Keratinocyte (primary cell): ENCODE data around the gene TMEM167A. TPM values are rescaled to one million over a fixed set of nuclear protein-coding genes. Genes with fewer than 3 reads are reported as not detected.

ENCODE experiments used
- DNase-seq: peaks from one replicate; pipeline ENCODE4 v3.0.0-alpha.2; 2011; ENCODE audit warnings: low read depth, missing footprints, low spot score
- FAIRE-seq: peaks from 2 replicates; lab custom pipeline; 2011; peaks lifted over from hg19 to GRCh38; lab: Jason Lieb, UNC
- H2AFZ ChIP-seq: 2 replicates; pipeline ENCODE4 v1.6.0; 2012; ENCODE audit warnings: low read length, control low read depth, inconsistent platforms; ENCODE audit not compliant: control insufficient read depth
- H3K27ac ChIP-seq: 2 replicates; pipeline ENCODE4 v1.5.1; 2011; ENCODE audit warnings: low read length; ENCODE audit not compliant: control insufficient read depth, insufficient read depth
- H3K27me3 ChIP-seq: 3 replicates; pipeline ENCODE4 v1.6.0; 2011; ENCODE audit warnings: low read length; ENCODE audit not compliant: control insufficient read depth, insufficient read depth; ENCODE audit errors: extremely low read depth
- H3K36me3 ChIP-seq, 2 experiments: 2 replicates in 1 of 2; 3 replicates in 1 of 2; pipeline ENCODE4 v1.5.1; 2011; ENCODE audit warnings: low read length in 2 of 2, mild to moderate bottlenecking in 1 of 2; ENCODE audit not compliant: control insufficient read depth in 2 of 2, insufficient read depth in 2 of 2; ENCODE audit errors: extremely low read depth in 1 of 2
- H3K4me1 ChIP-seq: 3 replicates; pipeline ENCODE4 v1.5.1; 2011; ENCODE audit warnings: low read length; ENCODE audit not compliant: control insufficient read depth, insufficient read depth; ENCODE audit errors: extremely low read depth
- H3K4me2 ChIP-seq: 3 replicates; pipeline ENCODE4 v1.6.0; 2011; ENCODE audit warnings: low read depth, low read length; ENCODE audit not compliant: control insufficient read depth, insufficient read depth; ENCODE audit errors: extremely low read depth
- H3K4me3 ChIP-seq, 3 experiments: fragments of 200-600 bp in 1 of 3; sonication (generic) in 1 of 3; 2 replicates in 2 of 3; 3 replicates in 1 of 3; pipeline ENCODE4 v1.5.1; 2011 to 2016; ENCODE audit warnings: low read length in 3 of 3, mild to moderate bottlenecking in 3 of 3, control low read depth in 2 of 3, inconsistent platforms in 1 of 3, low read depth in 1 of 3, mixed read lengths in 1 of 3, mixed run types in 1 of 3, moderate library complexity in 1 of 3; ENCODE audit not compliant: control insufficient read depth in 2 of 3, insufficient read depth in 2 of 3; ENCODE audit errors: extremely low read depth in 1 of 3
- H3K79me2 ChIP-seq: 2 replicates; pipeline ENCODE4 v1.6.0; 2012; ENCODE audit warnings: low read length; ENCODE audit not compliant: control insufficient read depth, insufficient read depth
- H3K9ac ChIP-seq: 3 replicates; pipeline ENCODE4 v1.6.0; 2011; ENCODE audit warnings: low read length; ENCODE audit not compliant: control insufficient read depth, insufficient read depth; ENCODE audit errors: extremely low read depth
- H3K9me1 ChIP-seq: 3 replicates; pipeline ENCODE4 v1.6.0; 2011; ENCODE audit warnings: low read length; ENCODE audit not compliant: control insufficient read depth, insufficient read depth; ENCODE audit errors: extremely low read depth
- H3K9me3 ChIP-seq: 2 replicates; pipeline ENCODE4 v1.5.1; 2012; ENCODE audit warnings: low read depth, low read length; ENCODE audit not compliant: control insufficient read depth
- H4K20me1 ChIP-seq: 3 replicates; pipeline ENCODE4 v1.6.0; 2011; ENCODE audit warnings: low read length; ENCODE audit not compliant: control insufficient read depth, insufficient read depth; ENCODE audit errors: extremely low read depth
- CTCF ChIP-seq, 3 experiments: IDR thresholded peaks in 1 of 3; conservative IDR thresholded peaks in 1 of 3; optimal IDR thresholded peaks in 1 of 3; 2 replicates in 2 of 3; 3 replicates in 1 of 3; pipeline versions ENCODE3 to v1.5.1; 2011; ENCODE audit warnings: low read length in 3 of 3, mild to moderate bottlenecking in 3 of 3, moderate library complexity in 2 of 3, control low read depth in 1 of 3, inconsistent platforms in 1 of 3; ENCODE audit not compliant: insufficient read depth in 2 of 3; ENCODE audit errors: extremely low read depth in 1 of 3
- EZH2 ChIP-seq: IDR thresholded peaks from one replicate; pipeline ENCODE4 v1.6.1; 2012; ENCODE audit warnings: inconsistent platforms, mild to moderate bottlenecking, low read length, moderate library complexity
- dilution Hi-C: fragments of 300-500 bp; cut with MboI; formaldehyde crosslinking; loops from one replicate; pipeline ENCODE4 v1.7.0; 2020; ENCODE audit warnings: low sequenced_read_pairs; ENCODE audit not compliant: extremely low pct_ligation_motif_present
- polyA plus RNA-seq, 5 experiments: library from polyadenylated mRNA; depleted of rRNA in 3 of 5; stranded (reverse) in 3 of 5; stranded (forward) in 1 of 5; unstranded in 1 of 5; fragments of >200 nt; gene quantifications; 1 replicate in 1 of 5; 2 replicates in 3 of 5; 3 replicates in 1 of 5; pipeline versions ENCODE4 v1.2.1 to v1.2.3, GENCODE V29; 2011 to 2012; ENCODE audit warnings: missing spikeins in 2 of 5, low read depth in 1 of 5, low replicate concordance in 1 of 5

Gene TMEM167A
- polyA plus RNA-seq, 1 donor (not counting 4 experiments of a cell fraction or from before 2014, with no cell fraction given): 97.6 TPM

- Histone ChIP-seq H4K20me1 (no peaks in the 10 kb centered on the region), H3K27ac (no peak overlapping the region), H3K27me3 (no peaks in the 10 kb centered on the region), H3K9me1 (peaks cover 4% of the 10 kb centered on the region), H3K4me2 (no peak overlapping the region), H3K9ac (no peak overlapping the region), H3K9me3 (no peaks in the 10 kb centered on the region), H3K4me1 (peaks cover 35% of the 10 kb centered on the region), H3K4me3 (no peak overlapping the region), H3K79me2 (no peaks in the 10 kb centered on the region), H2AFZ (no peak overlapping the region), H3K36me3 (no peaks in the 10 kb centered on the region)
- DNase-seq (no peak), FAIRE-seq (no peak)
- no peak for TF ChIP-seq CTCF (optimal IDR thresholded peaks at IDR 0.05 in 1 of 3, IDR thresholded peaks at IDR 0.05 in 1 of 3, conservative IDR thresholded peaks at IDR 0.05 in 1 of 3; ENCODE audit: extremely low read depth in 1 of 3, insufficient read depth in 2 of 3, low read length in 3 of 3)
- TF ChIP-seq EZH2: no peak
- dilution Hi-C loops: no loop called here
Observed at GRCh38 chr5:83099445-83099844, 22.3 kb upstream of the TMEM167A start.

DNA sequence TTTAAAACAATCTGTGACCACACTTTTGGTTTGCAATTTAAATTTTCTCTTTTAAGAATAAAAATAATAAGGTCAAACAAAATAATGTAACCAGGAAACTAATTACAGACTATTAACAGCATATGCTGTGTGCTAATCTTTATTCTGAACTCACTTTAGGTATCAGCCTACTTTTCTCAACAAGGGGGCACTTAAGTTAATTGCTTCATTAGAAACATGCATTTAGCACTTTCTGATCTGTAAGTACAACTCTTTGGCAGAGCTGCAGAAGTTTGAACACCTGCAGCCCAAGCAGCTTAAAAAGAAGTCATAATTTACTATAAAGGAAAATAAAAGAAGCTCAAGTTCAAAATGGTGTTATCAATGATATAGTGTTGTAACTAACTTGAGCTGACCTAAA, 21.8 kb upstream of the TMEM167A start:
- TF ChIP-seq CTCF (optimal IDR thresholded peaks at IDR 0.05 in 1 of 3, IDR thresholded peaks at IDR 0.05 in 1 of 3, conservative IDR thresholded peaks at IDR 0.05 in 1 of 3; ENCODE audit: extremely low read depth in 1 of 3, insufficient read depth in 2 of 3, low read length in 3 of 3): no peak
- no peak for TF ChIP-seq EZH2
- FAIRE-seq (no peak), DNase-seq (no peak)
- peaks cover 35% of the 10 kb centered on the region for H3K4me1 ChIP-seq
- no peak overlapping the region for H3K4me2 ChIP-seq
- dilution Hi-C loops: no loop called here
- no peaks in the 10 kb centered on the region for H3K9me3 ChIP-seq
- H3K9ac ChIP-seq: no peak overlapping the region
- H3K36me3 ChIP-seq: no peaks in the 10 kb centered on the region
- H3K27me3 ChIP-seq: no peaks in the 10 kb centered on the region
- peaks cover 4% of the 10 kb centered on the region for H3K9me1 ChIP-seq
- H3K79me2 ChIP-seq: no peaks in the 10 kb centered on the region
- H4K20me1 ChIP-seq: no peaks in the 10 kb centered on the region
- H3K27ac ChIP-seq: no peak overlapping the region
- H3K4me3 ChIP-seq: no peak overlapping the region
- no peak overlapping the region for H2AFZ ChIP-seq
